Neural cell (in vitro differentiated cells): ENCODE measurements around the gene IL20RA.

Experiments
- CTCF ChIP-seq: fragments of 450-650 bp; IDR thresholded peaks from 2 replicates; pipeline ENCODE4 v1.5.1; 2014; ENCODE audit warnings: antibody characterized with exemption, mild to moderate bottlenecking, moderate library complexity; ENCODE audit not compliant: poor library complexity, severe bottlenecking
- EP300 ChIP-seq: fragments of 450-650 bp; conservative IDR thresholded peaks from 2 replicates; pipeline ENCODE4 v1.6.1; 2014; ENCODE audit warnings: antibody characterized with exemption, mild to moderate bottlenecking, moderate library complexity; ENCODE audit not compliant: poor library complexity, severe bottlenecking
- EZH2 ChIP-seq: fragments of 200-600, 300-800 bp; shearing (Covaris generic), sonication (generic); IDR thresholded peaks from 2 replicates; pipeline ENCODE4 v1.6.1; 2014; ENCODE audit warnings: antibody characterized with exemption, low read length, borderline replicate concordance, mild to moderate bottlenecking; ENCODE audit not compliant: insufficient read depth, poor library complexity, severe bottlenecking
- POLR2AphosphoS5 ChIP-seq: IDR thresholded peaks from 2 replicates; pipeline ENCODE4 v1.6.1; 2012
- RAD21 ChIP-seq: fragments of 450-650 bp; conservative IDR thresholded peaks from 2 replicates; pipeline ENCODE4 v1.6.1; 2014; ENCODE audit warnings: antibody characterized with exemption, mild to moderate bottlenecking, moderate library complexity
- REST ChIP-seq: IDR thresholded peaks from 2 replicates; pipeline ENCODE4 v1.6.1; 2012; ENCODE audit warnings: borderline replicate concordance

DNA sequence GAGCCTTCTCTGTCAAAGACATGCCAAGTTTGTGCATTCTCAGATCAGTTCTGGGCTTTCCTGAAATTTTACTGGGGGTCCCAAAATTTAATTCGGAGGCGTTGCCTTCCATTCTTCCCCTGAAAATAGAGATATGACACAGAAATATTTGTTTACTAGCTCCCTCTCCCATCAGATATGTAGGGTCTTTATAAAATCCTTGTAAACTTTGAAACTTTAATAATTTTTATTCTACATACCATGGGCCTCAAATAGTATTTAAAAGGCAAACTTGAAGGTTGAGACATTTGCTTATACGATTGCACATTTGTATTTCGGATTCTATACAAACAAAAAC is 54.6 kb downstream of the IL20RA start:
- TF ChIP-seq CTCF (no peak), RAD21 (no peak), POLR2AphosphoS5 (no peak), EP300 (no peak), REST (no peak), EZH2 (no peak)
